Measurements from ENCODE around the gene NR2F1-AS1.

GRCh38 chr5:93599399-93600120 lies 18.5 kb upstream of the NR2F1-AS1 start:
- no peak for TF ChIP-seq POLR2AphosphoS5 (IDR thresholded peaks at IDR 0.05)
- TF ChIP-seq EP300 (IDR thresholded peaks at IDR 0.05), result no peak
- no peak for TF ChIP-seq CTCF (IDR thresholded peaks at IDR 0.05)
